DND-41 (cell line): ENCODE results near the gene GRXCR1.
A peak's percentile ranks its signal among the peaks of the same experiment; 100 is the strongest.

Source experiments
- ATAC-seq: fragments of 200-7000 bp; cut with Tn5 transposase; 3 replicates; pipeline ENCODE4 v1.9.1; 2021; ENCODE audit warnings: low read depth; ENCODE audit not compliant: insufficient read depth
- DNase-seq: peaks from one replicate; pipeline ENCODE4 v3.0.0-alpha.2; 2020
- H2AFZ ChIP-seq: 2 replicates; pipeline ENCODE4 v1.6.0; 2012; ENCODE audit warnings: low read depth, low read length
- H3K27ac ChIP-seq: 2 replicates; pipeline ENCODE4 v1.5.1; 2012; ENCODE audit warnings: low read length, inconsistent platforms
- H3K27me3 ChIP-seq: fragments of 200-600 bp; sonication (generic); 2 replicates; pipeline ENCODE4 v1.6.0; 2012; ENCODE audit warnings: low read length, mild to moderate bottlenecking, inconsistent platforms; ENCODE audit not compliant: insufficient read depth, poor library complexity
- H3K36me3 ChIP-seq: 2 replicates; pipeline ENCODE4 v1.5.1; 2012; ENCODE audit warnings: low read length, inconsistent platforms; ENCODE audit not compliant: insufficient read depth
- H3K4me1 ChIP-seq: 2 replicates; pipeline ENCODE4 v1.5.1; 2012; ENCODE audit warnings: mild to moderate bottlenecking, low read length; ENCODE audit not compliant: insufficient read depth
- H3K4me2 ChIP-seq: 2 replicates; pipeline ENCODE4 v1.6.0; 2012; ENCODE audit warnings: mild to moderate bottlenecking, moderate library complexity, low read length, inconsistent platforms; ENCODE audit not compliant: insufficient read depth
- H3K4me3 ChIP-seq, 2 experiments: fragments of 200-600 bp in 1 of 2; shearing (Covaris generic) in 1 of 2; 2 replicates each; pipeline ENCODE4 v1.5.1; 2012 to 2016; ENCODE audit warnings: inconsistent platforms in 2 of 2, low read length in 2 of 2, mild to moderate bottlenecking in 2 of 2, low read depth in 1 of 2, moderate library complexity in 1 of 2
- H3K79me2 ChIP-seq: 2 replicates; pipeline ENCODE4 v1.6.0; 2012; ENCODE audit warnings: low read length, inconsistent platforms; ENCODE audit not compliant: insufficient read depth
- H3K9ac ChIP-seq: 2 replicates; pipeline ENCODE4 v1.6.0; 2012; ENCODE audit warnings: low read depth, mild to moderate bottlenecking, inconsistent platforms, low read length, moderate library complexity
- H3K9me3 ChIP-seq: 2 replicates; pipeline ENCODE4 v1.5.1; 2012; ENCODE audit warnings: low read length, moderate library complexity, mild to moderate bottlenecking, inconsistent platforms; ENCODE audit not compliant: insufficient read depth, severe bottlenecking
- H4K20me1 ChIP-seq: 2 replicates; pipeline ENCODE4 v1.6.0; 2012; ENCODE audit warnings: low read length; ENCODE audit not compliant: insufficient read depth
- CTCF ChIP-seq: IDR thresholded peaks from 2 replicates; pipeline ENCODE4 v1.5.1; 2012; ENCODE audit warnings: borderline replicate concordance, low read length, moderate library complexity, mild to moderate bottlenecking; ENCODE audit not compliant: poor library complexity, severe bottlenecking; ENCODE audit errors: extremely low read depth
- EZH2 ChIP-seq: IDR thresholded peaks from 3 replicates; pipeline ENCODE4 v1.6.1; 2012; ENCODE audit warnings: borderline replicate concordance, low read depth, mild to moderate bottlenecking, moderate library complexity, low read length, inconsistent platforms; ENCODE audit not compliant: severe bottlenecking

GRXCR1 gene

DNA sequence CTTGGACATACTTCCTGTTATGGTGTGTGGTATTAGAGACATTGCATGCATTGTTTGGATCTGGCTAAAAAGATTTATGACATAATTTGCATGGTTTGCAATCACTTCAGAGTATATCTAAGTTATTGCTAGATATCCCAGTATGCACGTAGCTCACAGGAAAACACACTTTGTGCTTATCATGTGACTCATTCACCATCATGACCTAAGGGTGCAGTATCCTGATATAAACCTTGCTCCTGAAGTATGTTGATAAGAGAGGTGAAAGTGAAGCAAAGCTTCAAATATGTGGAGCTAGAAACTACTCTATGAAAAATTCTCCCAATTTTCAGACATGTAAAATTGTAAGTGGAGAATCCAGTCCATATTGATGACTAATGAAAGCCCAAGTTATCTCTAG lies 46.9 kb upstream of the GRXCR1 start:
- Histone ChIP-seq H3K9ac (no peak overlapping the region), H3K4me1 (no peaks in the 10 kb centered on the region), H3K4me2 (no peak overlapping the region), H3K36me3 (no peaks in the 10 kb centered on the region), H3K27me3 (no peaks in the 10 kb centered on the region), H2AFZ (no peak overlapping the region), H3K79me2 (no peaks in the 10 kb centered on the region), H3K4me3 (no peak overlapping the region), H3K27ac (no peak overlapping the region), H3K9me3 (no peaks in the 10 kb centered on the region), H4K20me1 (no peaks in the 10 kb centered on the region)
- ATAC-seq (no peak), DNase-seq (no peak)
- TF ChIP-seq EZH2 (no peak), CTCF (no peak)

DNA sequence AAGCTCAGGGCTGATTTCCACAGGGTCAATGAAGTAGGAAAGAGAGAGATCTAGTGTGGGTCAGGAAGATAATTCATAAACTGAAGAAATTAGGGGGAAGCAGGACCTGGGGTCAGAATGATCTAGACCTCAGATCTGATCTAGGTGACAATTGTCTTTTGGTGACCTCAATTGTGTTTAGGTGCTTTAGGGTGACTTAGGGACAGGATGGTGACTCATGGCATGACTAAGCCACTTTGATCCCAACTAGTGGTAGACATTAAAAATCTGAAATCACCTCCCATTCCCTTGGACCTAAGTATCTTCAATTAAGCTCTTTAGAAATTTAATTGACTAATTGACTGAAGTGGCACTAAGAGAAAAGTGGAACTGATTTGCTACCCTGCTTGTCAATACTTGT lies 36.7 kb upstream of the GRXCR1 start:
- Histone ChIP-seq H3K4me2 (no peak overlapping the region), H3K27ac (no peak overlapping the region), H3K9ac (no peak overlapping the region), H2AFZ (no peak overlapping the region), H3K79me2 (no peaks in the 10 kb centered on the region), H3K36me3 (no peaks in the 10 kb centered on the region), H3K4me1 (no peaks in the 10 kb centered on the region), H3K27me3 (no peaks in the 10 kb centered on the region), H3K4me3 (no peak overlapping the region), H3K9me3 (no peaks in the 10 kb centered on the region), H4K20me1 (no peaks in the 10 kb centered on the region)
- TF ChIP-seq CTCF (no peak), EZH2 (no peak)
- DNase-seq = no peak
- ATAC-seq = no peak

- no peaks in the 10 kb centered on the region for H3K4me1 ChIP-seq
- H3K36me3 ChIP-seq = no peaks in the 10 kb centered on the region
- TF ChIP-seq CTCF = peak; percentile 83
- TF ChIP-seq EZH2 = no peak
- H3K9ac ChIP-seq = no peak overlapping the region
- peak; percentile 57 for DNase-seq
- no peak overlapping the region for H3K4me2 ChIP-seq
- H3K27ac ChIP-seq = no peak overlapping the region
- no peak overlapping the region for H3K4me3 ChIP-seq
- no peaks in the 10 kb centered on the region for H3K79me2 ChIP-seq
- no peaks in the 10 kb centered on the region for H3K9me3 ChIP-seq
- ATAC-seq = peak; percentile 64
- H4K20me1 ChIP-seq = no peaks in the 10 kb centered on the region
- H2AFZ ChIP-seq = no peak overlapping the region
- no peaks in the 10 kb centered on the region for H3K27me3 ChIP-seq
These were observed 26.8 kb upstream of the GRXCR1 start for GRCh38 chr4:42865572-42866189.
